Measurements from ENCODE around the gene RXRA. TPM values are rescaled to one million over a fixed set of nuclear protein-coding genes. Genes with fewer than 3 reads are reported as not detected.
A peak's percentile ranks its signal among the peaks of the same experiment; 100 is the strongest.

RXRA gene
- polyA plus RNA-seq, 1 experiment = 12.0 TPM

GRCh38 chr9:134406366-134407120, 80.3 kb downstream of the RXRA start:
- DNase-seq (ENCODE audit: low read depth) = no peak
- H3K4me3 ChIP-seq (ENCODE audit: low read depth, low read length) = peak overlapping the region; percentile 1; the same call in 1 of the 2 replicates
- H3K27me3 ChIP-seq (ENCODE audit: control insufficient read depth, insufficient read depth, low read length) = no peaks in the 10 kb centered on the region
- ChIA-PET POLR2A (no interaction called here), CTCF (interaction anchor here (0.7 to 1.5 kb wide), 4 partner anchors 10 to 39 kb away, joined by 3 to 4 read pairs (median 3); no protein-coding TSS in a partner anchor)
- TF ChIP-seq CTCF (IDR thresholded peaks at IDR 0.05; ENCODE audit: insufficient read depth, low read depth, low read length) = no peak
- peaks cover 15% of the 10 kb centered on the region for H3K36me3 ChIP-seq (ENCODE audit: control insufficient read depth, insufficient read depth, low read length)

- no peaks in the 10 kb centered on the region for H3K27me3 ChIP-seq (ENCODE audit: control insufficient read depth, insufficient read depth, low read length)
- peaks cover 12% of the 10 kb centered on the region for H3K36me3 ChIP-seq (ENCODE audit: control insufficient read depth, insufficient read depth, low read length)
- TF ChIP-seq CTCF (IDR thresholded peaks at IDR 0.05; ENCODE audit: insufficient read depth, low read depth, low read length) = no peak
- ChIA-PET POLR2A (interaction anchor here (0.6 kb wide), 1 partner anchor 236 kb away, joined by 4 read pairs; no protein-coding TSS in a partner anchor), CTCF (interaction anchor here (0.7 to 1.5 kb wide), 3 partner anchors 10 to 35 kb away, joined by 3 to 4 read pairs (median 3); no protein-coding TSS in a partner anchor)
- peak; percentile 72 for DNase-seq (ENCODE audit: low read depth)
- H3K4me3 ChIP-seq (ENCODE audit: low read depth, low read length) = peak overlapping the region; percentile 1; the same call in 1 of the 2 replicates
Observed at GRCh38 chr9:134407121-134407779, 81.0 kb downstream of the RXRA start.

GRCh38 chr9:134408389-134408788, 82.1 kb downstream of the RXRA start:
- POLR2A ChIA-PET = no interaction called here
- TF ChIP-seq CTCF (IDR thresholded peaks at IDR 0.05; ENCODE audit: insufficient read depth, low read depth, low read length) = no peak
- CTCF ChIA-PET = no interaction called here
- no peak overlapping the region for H3K4me3 ChIP-seq (ENCODE audit: low read depth, low read length)
- no peak for DNase-seq (ENCODE audit: low read depth)
- H3K36me3 ChIP-seq (ENCODE audit: control insufficient read depth, insufficient read depth, low read length) = peaks cover 12% of the 10 kb centered on the region
- H3K27me3 ChIP-seq (ENCODE audit: control insufficient read depth, insufficient read depth, low read length) = no peaks in the 10 kb centered on the region

- no peak for DNase-seq (ENCODE audit: low read depth)
- TF ChIP-seq CTCF (IDR thresholded peaks at IDR 0.05; ENCODE audit: insufficient read depth, low read depth, low read length) = no peak
- ChIA-PET CTCF (no interaction called here), POLR2A (no interaction called here)
- Histone ChIP-seq H3K27me3 (ENCODE audit: control insufficient read depth, insufficient read depth, low read length) (no peaks in the 10 kb centered on the region), H3K36me3 (ENCODE audit: control insufficient read depth, insufficient read depth, low read length) (peaks cover 12% of the 10 kb centered on the region), H3K4me3 (ENCODE audit: low read depth, low read length) (no peak overlapping the region)
Observed at GRCh38 chr9:134408939-134409737, 82.9 kb downstream of the RXRA start.
